OCI-LY3 (cell line): ENCODE data around the gene C13orf42.

Experiments
- H2AFZ ChIP-seq: fragments of 200-600, 300-600 bp; shearing (Covaris generic); 2 replicates; pipeline ENCODE4 v1.6.0; 2014; ENCODE audit warnings: antibody characterized with exemption, low read depth, low read length
- H3K27ac ChIP-seq: fragments of 200-600, 300-600 bp; sonication (generic); 2 replicates; pipeline ENCODE4 v1.5.1; 2014; ENCODE audit warnings: mild to moderate bottlenecking, low read length, moderate library complexity, mixed read lengths
- H3K27me3 ChIP-seq: fragments of 200-600, 300-600 bp; sonication (generic); 2 replicates; pipeline ENCODE4 v1.6.1; 2014; ENCODE audit warnings: low read depth, low read length, mixed read lengths
- H3K36me3 ChIP-seq: fragments of 200-600, 300-600 bp; sonication (generic); replicated peaks from 2 replicates; pipeline ENCODE3; 2014; ENCODE audit warnings: low read depth, low read length, mixed read lengths
- H3K4me1 ChIP-seq: fragments of 300-600, 200-600 bp; sonication (generic); 2 replicates; pipeline ENCODE4 v1.6.1; 2014; ENCODE audit warnings: low read length, mixed read lengths
- H3K4me2 ChIP-seq: fragments of 200-600, 300-600 bp; sonication (generic); 2 replicates; pipeline ENCODE4 v1.6.1; 2014; ENCODE audit warnings: low read length, mixed read lengths
- H3K4me3 ChIP-seq: fragments of 300-600, 200-600 bp; sonication (generic); 2 replicates; pipeline ENCODE4 v1.5.1; 2014; ENCODE audit warnings: antibody characterized with exemption, mild to moderate bottlenecking, low read length, moderate library complexity
- H3K79me2 ChIP-seq: fragments of 300-600, 200-600 bp; shearing (Covaris generic); 2 replicates; pipeline ENCODE4 v1.6.1; 2014; ENCODE audit warnings: mild to moderate bottlenecking, low read length, mixed read lengths
- H3K9ac ChIP-seq: fragments of 300-600, 200-600 bp; shearing (Covaris generic); 2 replicates; pipeline ENCODE4 v1.6.0; 2014; ENCODE audit warnings: mild to moderate bottlenecking, low read length, moderate library complexity
- H3K9me3 ChIP-seq: fragments of 200-600, 300-600 bp; shearing (Covaris generic); 2 replicates; pipeline ENCODE4 v1.6.1; 2014; ENCODE audit warnings: low read length, mixed read lengths; ENCODE audit not compliant: insufficient read depth
- H4K20me1 ChIP-seq: fragments of 200-600, 300-600 bp; sonication (generic); 2 replicates; pipeline ENCODE4 v1.6.1; 2016; ENCODE audit warnings: low read length, mixed read lengths; ENCODE audit not compliant: insufficient read depth
- EZH2phosphoT487 ChIP-seq: fragments of 200-600 bp; shearing (Covaris generic); IDR thresholded peaks from 2 replicates; pipeline ENCODE4 v1.6.1; 2018; ENCODE audit warnings: antibody characterized with exemption, mixed run types, low read depth
- TF ChIP-seq, protein P1 (sequence below): fragments of 200-600, 300-600 bp; sonication (generic); IDR thresholded peaks from 2 replicates; pipeline ENCODE4 v1.5.1; 2014; ENCODE audit warnings: antibody characterized with exemption, low read length, low read depth

Gene C13orf42

DNA sequence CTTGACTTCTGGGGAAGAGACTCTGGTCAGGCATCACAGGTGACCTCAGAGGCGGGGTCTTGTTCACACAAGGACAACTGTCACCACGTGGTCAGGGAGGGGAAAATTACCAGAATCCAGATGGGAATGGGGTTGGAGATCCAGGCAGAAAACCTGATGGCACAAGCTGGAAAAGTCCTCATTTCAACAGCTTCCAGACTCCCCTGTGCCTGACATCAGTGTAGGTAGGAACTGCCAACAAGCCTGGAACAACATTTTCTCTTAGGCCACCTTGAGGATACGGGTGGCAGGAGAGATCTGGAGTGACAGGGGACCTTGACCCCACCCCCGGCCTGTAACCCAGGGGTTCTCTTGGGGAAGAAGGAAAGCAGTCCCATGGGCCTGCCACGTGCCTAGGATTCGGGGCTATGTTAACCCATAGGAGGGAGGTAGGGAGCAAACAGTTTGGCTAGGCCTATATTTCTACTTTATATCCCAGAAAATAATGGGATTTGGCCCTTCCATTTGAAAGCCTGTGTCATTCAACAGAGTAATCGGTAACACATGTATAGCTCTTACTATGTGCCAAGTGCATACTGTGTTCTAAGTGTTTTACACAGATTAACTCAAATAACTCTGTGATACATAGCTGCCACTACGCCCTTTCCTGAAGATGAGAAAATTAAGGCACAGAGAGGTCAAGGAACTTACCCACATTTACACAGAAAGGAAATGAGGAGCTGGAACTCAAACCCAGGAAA lies 44.9 kb upstream of the C13orf42 start:
- H3K27ac ChIP-seq = no peak overlapping the region
- no peaks in the 10 kb centered on the region for H3K9me3 ChIP-seq
- TF ChIP-seq EZH2phosphoT487 = no peak
- TF ChIP-seq, protein P1, sequence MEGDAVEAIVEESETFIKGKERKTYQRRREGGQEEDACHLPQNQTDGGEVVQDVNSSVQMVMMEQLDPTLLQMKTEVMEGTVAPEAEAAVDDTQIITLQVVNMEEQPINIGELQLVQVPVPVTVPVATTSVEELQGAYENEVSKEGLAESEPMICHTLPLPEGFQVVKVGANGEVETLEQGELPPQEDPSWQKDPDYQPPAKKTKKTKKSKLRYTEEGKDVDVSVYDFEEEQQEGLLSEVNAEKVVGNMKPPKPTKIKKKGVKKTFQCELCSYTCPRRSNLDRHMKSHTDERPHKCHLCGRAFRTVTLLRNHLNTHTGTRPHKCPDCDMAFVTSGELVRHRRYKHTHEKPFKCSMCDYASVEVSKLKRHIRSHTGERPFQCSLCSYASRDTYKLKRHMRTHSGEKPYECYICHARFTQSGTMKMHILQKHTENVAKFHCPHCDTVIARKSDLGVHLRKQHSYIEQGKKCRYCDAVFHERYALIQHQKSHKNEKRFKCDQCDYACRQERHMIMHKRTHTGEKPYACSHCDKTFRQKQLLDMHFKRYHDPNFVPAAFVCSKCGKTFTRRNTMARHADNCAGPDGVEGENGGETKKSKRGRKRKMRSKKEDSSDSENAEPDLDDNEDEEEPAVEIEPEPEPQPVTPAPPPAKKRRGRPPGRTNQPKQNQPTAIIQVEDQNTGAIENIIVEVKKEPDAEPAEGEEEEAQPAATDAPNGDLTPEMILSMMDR = no peak

DNA sequence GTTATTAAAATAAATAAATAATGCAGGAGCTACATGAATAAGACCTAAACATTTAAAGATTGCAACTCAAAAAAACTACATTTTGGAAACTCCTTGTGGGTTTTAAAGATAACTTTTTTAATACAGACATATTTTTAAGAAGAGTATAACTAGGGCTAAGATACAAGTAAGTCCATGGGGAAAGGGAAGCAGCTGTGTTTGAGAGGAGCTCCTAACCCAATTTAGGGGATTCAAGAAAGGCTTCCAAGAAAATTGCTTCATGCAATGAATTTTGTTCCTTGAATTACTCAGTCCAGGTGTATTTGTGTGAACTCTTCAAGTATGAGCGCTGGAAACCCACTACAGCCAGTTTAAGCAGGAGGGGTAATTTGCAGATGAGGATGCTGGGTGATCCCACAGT lies 44.1 kb upstream of the C13orf42 start:
- H3K27ac ChIP-seq = no peak overlapping the region
- no peaks in the 10 kb centered on the region for H3K36me3 ChIP-seq
- H3K9ac ChIP-seq = no peak overlapping the region
- no peak overlapping the region for H3K4me2 ChIP-seq
- no peak overlapping the region for H2AFZ ChIP-seq
- no peak for TF ChIP-seq EZH2phosphoT487
- TF ChIP-seq, protein P1 = no peak
- no peak overlapping the region for H3K4me3 ChIP-seq
- H3K27me3 ChIP-seq = peaks cover 29% of the 10 kb centered on the region
- H3K4me1 ChIP-seq = no peaks in the 10 kb centered on the region
- no peaks in the 10 kb centered on the region for H4K20me1 ChIP-seq
- H3K79me2 ChIP-seq = no peaks in the 10 kb centered on the region
- no peaks in the 10 kb centered on the region for H3K9me3 ChIP-seq

More for the DNA sequence above, 44.9 kb upstream of the C13orf42 start:
- Histone ChIP-seq H3K4me1 (no peaks in the 10 kb centered on the region), H4K20me1 (no peaks in the 10 kb centered on the region), H3K36me3 (no peaks in the 10 kb centered on the region), H3K79me2 (no peaks in the 10 kb centered on the region), H3K4me3 (no peak overlapping the region), H3K4me2 (no peak overlapping the region), H3K27me3 (peaks cover 21% of the 10 kb centered on the region), H2AFZ (no peak overlapping the region), H3K9ac (no peak overlapping the region)

DNA sequence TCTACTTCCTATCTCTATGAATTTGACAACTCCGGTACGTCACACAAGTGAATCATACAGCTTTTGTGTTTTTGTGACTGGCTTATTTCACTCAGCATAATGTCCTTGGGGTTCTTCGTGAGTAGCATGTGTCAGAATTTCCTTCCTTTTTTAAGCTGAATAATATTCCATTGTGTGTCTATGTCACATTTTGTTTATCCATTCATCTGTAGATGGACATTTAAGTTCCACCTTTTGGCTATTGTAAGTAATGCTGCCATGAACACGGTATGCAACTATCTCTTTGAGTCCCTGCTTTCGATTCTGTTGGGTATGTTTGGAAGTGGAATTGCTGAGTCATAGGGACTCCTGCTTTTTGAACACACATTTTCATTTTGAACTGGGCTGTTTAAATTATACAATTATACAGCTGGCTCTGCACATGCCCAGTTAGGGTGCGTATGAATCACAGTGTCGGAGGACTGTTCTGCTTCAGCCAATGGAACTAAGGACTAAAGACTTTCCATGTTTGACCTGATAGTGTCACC lies 43.0 kb upstream of the C13orf42 start:
- no peaks in the 10 kb centered on the region for H3K9me3 ChIP-seq
- TF ChIP-seq, protein P1 = no peak
- TF ChIP-seq EZH2phosphoT487 = no peak
- no peaks in the 10 kb centered on the region for H4K20me1 ChIP-seq
- H3K4me1 ChIP-seq = no peaks in the 10 kb centered on the region
- H3K4me3 ChIP-seq = no peak overlapping the region
- no peaks in the 10 kb centered on the region for H3K79me2 ChIP-seq
- peaks cover 35% of the 10 kb centered on the region for H3K27me3 ChIP-seq
- H3K36me3 ChIP-seq = no peaks in the 10 kb centered on the region
- H2AFZ ChIP-seq = no peak overlapping the region
- no peak overlapping the region for H3K9ac ChIP-seq
- no peak overlapping the region for H3K4me2 ChIP-seq
- H3K27ac ChIP-seq = no peak overlapping the region

DNA sequence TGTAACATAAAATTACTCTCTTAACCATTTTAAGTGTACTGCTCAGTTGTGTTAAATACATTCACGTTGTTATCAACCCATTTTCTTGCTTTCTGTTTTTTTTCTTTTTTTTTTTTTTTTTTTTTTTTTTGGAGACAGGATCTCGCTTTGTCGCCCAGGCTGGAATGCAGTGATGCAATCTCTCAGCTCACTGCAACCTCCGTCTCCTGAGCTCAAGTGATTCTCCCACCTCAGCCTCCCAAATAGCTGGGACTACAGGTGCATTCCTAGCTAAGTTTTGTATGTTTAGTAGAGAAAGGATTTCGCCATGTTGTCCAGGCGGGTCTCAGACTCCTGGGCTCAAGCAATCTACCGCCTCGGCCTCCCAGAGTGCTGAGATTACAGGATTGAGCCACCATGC lies 42.5 kb upstream of the C13orf42 start:
- Histone ChIP-seq H3K27ac (no peak overlapping the region), H3K9me3 (no peaks in the 10 kb centered on the region), H3K27me3 (peaks cover 35% of the 10 kb centered on the region), H3K36me3 (no peaks in the 10 kb centered on the region), H3K4me1 (no peaks in the 10 kb centered on the region), H3K79me2 (no peaks in the 10 kb centered on the region), H2AFZ (no peak overlapping the region), H4K20me1 (no peaks in the 10 kb centered on the region), H3K9ac (no peak overlapping the region), H3K4me3 (no peak overlapping the region), H3K4me2 (no peak overlapping the region)
- TF ChIP-seq, protein P1 = no peak
- TF ChIP-seq EZH2phosphoT487 = no peak
